HG02870 (cell line): ENCODE measurements around the gene TCF15.
"Not testable (repeated sequence)": the region's sequence is repeated elsewhere in the genome, so short reads cannot be mapped to it uniquely, and the experiment has no call there.

Experiments used
- ATAC-seq: cut with Tn5 transposase; IDR thresholded peaks from one replicate; pipeline ENCODE4 v1.9.1; 2021; ENCODE audit warnings: mild to moderate bottlenecking, moderate library complexity; ENCODE audit not compliant: unreplicated experiment

Gene TCF15

GRCh38 chr20:642398-643174, 32.5 kb upstream of the TCF15 start:
- ATAC-seq, result no peak

- ATAC-seq, result not testable (repeated sequence)
Measured at GRCh38 chr20:642013-642397, 31.9 kb upstream of the TCF15 start.

GRCh38 chr20:641516-641875, 31.4 kb upstream of the TCF15 start:
- ATAC-seq, result no peak

GRCh38 chr20:640674-641515, 30.8 kb upstream of the TCF15 start:
- no peak for ATAC-seq

GRCh38 chr20:638579-638978, 28.5 kb upstream of the TCF15 start:
- no peak for ATAC-seq

- ATAC-seq, result no peak
Measured at GRCh38 chr20:637559-637958, 27.4 kb upstream of the TCF15 start.

GRCh38 chr20:635893-636338, 25.8 kb upstream of the TCF15 start:
- no peak for ATAC-seq

- no peak for ATAC-seq
Measured at GRCh38 chr20:635028-635892, 25.2 kb upstream of the TCF15 start.

- ATAC-seq, result no peak
Measured at GRCh38 chr20:634148-634925, 24.2 kb upstream of the TCF15 start.

- ATAC-seq, result no peak
Measured at GRCh38 chr20:631101-631500, 21.0 kb upstream of the TCF15 start.

GRCh38 chr20:626579-626978, 16.5 kb upstream of the TCF15 start:
- ATAC-seq, result no peak

GRCh38 chr20:625360-625932, 15.3 kb upstream of the TCF15 start:
- no peak for ATAC-seq

GRCh38 chr20:623704-624103, 13.6 kb upstream of the TCF15 start:
- no peak for ATAC-seq

GRCh38 chr20:623021-623420, 12.9 kb upstream of the TCF15 start:
- ATAC-seq, result no peak

GRCh38 chr20:622161-622560, 12.1 kb upstream of the TCF15 start:
- ATAC-seq, result no peak

- ATAC-seq, result no peak
Measured at GRCh38 chr20:621125-621756, 11.1 kb upstream of the TCF15 start.

- no peak for ATAC-seq
Measured at GRCh38 chr20:620246-620645, 10.1 kb upstream of the TCF15 start.

GRCh38 chr20:618980-619379, 8.9 kb upstream of the TCF15 start:
- no peak for ATAC-seq

- ATAC-seq, result no peak
Measured at GRCh38 chr20:617934-618690, 8.0 kb upstream of the TCF15 start.
